Kidney (tissue), 14 donors: Measurements from ENCODE around the gene GRAP2. TPM values are rescaled to one million over a fixed set of nuclear protein-coding genes. Genes with fewer than 3 reads are reported as not detected.
"Not testable (repeated sequence)": the region's sequence is repeated elsewhere in the genome, so short reads cannot be mapped to it uniquely, and the experiment has no call there.

Experiments
- DNase-seq, 5 donors: peaks; one replicate each; pipeline ENCODE4 v3.0.0-alpha.2; 2013 to 2020
- FAIRE-seq: peaks from 2 replicates; lab custom pipeline; 2012; peaks lifted over from hg19 to GRCh38; lab: Jason Lieb, UNC
- H3K27ac ChIP-seq, 2 donors: one replicate each; pipeline ENCODE4 v1.7.0; 2013; ENCODE audit warnings: low read depth in 2 of 2, low read length in 2 of 2, inconsistent platforms in 1 of 2
- H3K27me3 ChIP-seq: one replicate; pipeline ENCODE4 v1.7.1; 2013; ENCODE audit warnings: low read length, inconsistent platforms; ENCODE audit not compliant: control insufficient read depth, insufficient read depth
- H3K36me3 ChIP-seq, 3 donors: one replicate each; pipeline versions ENCODE4 v1.7.0 to v1.7.1; 2013; ENCODE audit warnings: low read length in 3 of 3, control low read depth in 1 of 3, inconsistent platforms in 1 of 3; ENCODE audit not compliant: insufficient read depth in 3 of 3, control insufficient read depth in 2 of 3
- H3K4me1 ChIP-seq, 3 donors: one replicate each; pipeline versions ENCODE4 v1.7.0 to v1.7.1; 2013; ENCODE audit warnings: low read length in 3 of 3, inconsistent platforms in 1 of 3, low read depth in 1 of 3; ENCODE audit not compliant: control insufficient read depth in 2 of 3, insufficient read depth in 2 of 3
- H3K4me3 ChIP-seq, 3 donors: one replicate each; pipeline versions ENCODE4 v1.7.0 to v1.8.1; 2013; ENCODE audit warnings: low read length in 3 of 3, control low read depth in 1 of 3, inconsistent platforms in 1 of 3
- H3K9ac ChIP-seq, 3 donors: one replicate each; pipeline versions ENCODE4 v1.7.0 to v1.7.1; 2013; ENCODE audit warnings: low read length in 3 of 3, control low read depth in 1 of 3, inconsistent platforms in 1 of 3
- H3K9me3 ChIP-seq, 3 donors: one replicate each; pipeline versions ENCODE4 v1.7.0 to v1.7.1; 2013; ENCODE audit warnings: low read length in 3 of 3, control low read depth in 1 of 3, inconsistent platforms in 1 of 3; ENCODE audit not compliant: control insufficient read depth in 2 of 3, insufficient read depth in 1 of 3
- intact Hi-C: fragments of 100-400 bp; cut with DNase I; formaldehyde crosslinking; loops from one replicate; pipeline ENCODE4 v1.11.1; 2022
- polyA plus RNA-seq: library from polyadenylated mRNA; stranded (reverse); fragments of 350-450 nt; fragmentation: Illumina TruSeq; extraction: RNeasy Lipid Tissue Mini Kit (QIAGEN cat#74804); gene quantifications from one replicate; pipeline ENCODE4 v1.2.3, GENCODE V29; 2014; ENCODE audit warnings: low read depth, low replicate concordance; ENCODE audit not compliant: insufficient read depth
- total RNA-seq: library from RNA; stranded (reverse); fragmentation: NEBNext Ultra II Directional; extraction: Animal tissue kit (Norgen Biotek cat#: 25700); gene quantifications from one replicate; pipeline ENCODE4 v1.2.1, GENCODE V29; 2021
- TF ChIP-seq, protein P1 (sequence below): IDR thresholded peaks from 3 replicates; pipeline ENCODE4 v1.5.1; 2012; ENCODE audit warnings: mild to moderate bottlenecking, moderate library complexity, borderline replicate concordance; ENCODE audit not compliant: insufficient read depth; ENCODE audit errors: extremely low read depth
- donor health status: control.
- donor health status: control.
- donor health status: control.
- donor health status: control.
- donor health status: control.
- donor health status: DM: yes; HTN: yes; CAD: no.
- donor health status: Normal renal cell carcinoma (clear cell type).

GRAP2 gene
- total and polyA plus RNA-seq, 2 donors from 2014 or later = 0.73 to 9.7 TPM

DNA sequence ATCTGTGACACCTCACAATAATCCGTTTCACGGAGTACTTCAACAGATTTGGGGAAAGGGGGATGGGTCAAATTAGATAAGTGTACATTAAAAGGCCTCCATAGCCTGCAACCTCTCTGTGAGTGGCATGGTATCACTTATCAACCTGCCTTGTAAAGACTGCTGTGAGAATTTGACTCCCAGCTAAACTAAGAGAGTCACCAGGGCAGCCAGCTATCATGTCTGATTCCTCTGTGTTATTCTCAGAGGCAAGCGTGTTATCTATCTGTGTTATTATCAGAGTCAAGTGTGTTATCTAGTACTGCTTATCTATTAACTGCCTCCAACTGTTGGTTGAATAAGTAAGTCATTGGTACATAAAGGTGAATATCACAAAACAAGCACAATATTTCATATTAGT, 89.8 kb downstream of the GRAP2 start:
- FAIRE-seq = no peak
- intact Hi-C loops = no loop called here
- H3K4me3 ChIP-seq = no peak overlapping the region
- H3K9me3 ChIP-seq = no peaks in the 10 kb centered on the region
- TF ChIP-seq, protein P1, sequence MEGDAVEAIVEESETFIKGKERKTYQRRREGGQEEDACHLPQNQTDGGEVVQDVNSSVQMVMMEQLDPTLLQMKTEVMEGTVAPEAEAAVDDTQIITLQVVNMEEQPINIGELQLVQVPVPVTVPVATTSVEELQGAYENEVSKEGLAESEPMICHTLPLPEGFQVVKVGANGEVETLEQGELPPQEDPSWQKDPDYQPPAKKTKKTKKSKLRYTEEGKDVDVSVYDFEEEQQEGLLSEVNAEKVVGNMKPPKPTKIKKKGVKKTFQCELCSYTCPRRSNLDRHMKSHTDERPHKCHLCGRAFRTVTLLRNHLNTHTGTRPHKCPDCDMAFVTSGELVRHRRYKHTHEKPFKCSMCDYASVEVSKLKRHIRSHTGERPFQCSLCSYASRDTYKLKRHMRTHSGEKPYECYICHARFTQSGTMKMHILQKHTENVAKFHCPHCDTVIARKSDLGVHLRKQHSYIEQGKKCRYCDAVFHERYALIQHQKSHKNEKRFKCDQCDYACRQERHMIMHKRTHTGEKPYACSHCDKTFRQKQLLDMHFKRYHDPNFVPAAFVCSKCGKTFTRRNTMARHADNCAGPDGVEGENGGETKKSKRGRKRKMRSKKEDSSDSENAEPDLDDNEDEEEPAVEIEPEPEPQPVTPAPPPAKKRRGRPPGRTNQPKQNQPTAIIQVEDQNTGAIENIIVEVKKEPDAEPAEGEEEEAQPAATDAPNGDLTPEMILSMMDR = no peak
- peak overlapping the region in 1 of 3 donors; percentile 17 for H3K9ac ChIP-seq
- H3K4me1 ChIP-seq = peaks cover 0 to 7% (median 0%) of the 10 kb centered on the region in 3 donors
- no peaks in the 10 kb centered on the region for H3K36me3 ChIP-seq
- peaks cover 16% of the 10 kb centered on the region for H3K27me3 ChIP-seq
- no peak for DNase-seq
- no peak overlapping the region for H3K27ac ChIP-seq

DNA sequence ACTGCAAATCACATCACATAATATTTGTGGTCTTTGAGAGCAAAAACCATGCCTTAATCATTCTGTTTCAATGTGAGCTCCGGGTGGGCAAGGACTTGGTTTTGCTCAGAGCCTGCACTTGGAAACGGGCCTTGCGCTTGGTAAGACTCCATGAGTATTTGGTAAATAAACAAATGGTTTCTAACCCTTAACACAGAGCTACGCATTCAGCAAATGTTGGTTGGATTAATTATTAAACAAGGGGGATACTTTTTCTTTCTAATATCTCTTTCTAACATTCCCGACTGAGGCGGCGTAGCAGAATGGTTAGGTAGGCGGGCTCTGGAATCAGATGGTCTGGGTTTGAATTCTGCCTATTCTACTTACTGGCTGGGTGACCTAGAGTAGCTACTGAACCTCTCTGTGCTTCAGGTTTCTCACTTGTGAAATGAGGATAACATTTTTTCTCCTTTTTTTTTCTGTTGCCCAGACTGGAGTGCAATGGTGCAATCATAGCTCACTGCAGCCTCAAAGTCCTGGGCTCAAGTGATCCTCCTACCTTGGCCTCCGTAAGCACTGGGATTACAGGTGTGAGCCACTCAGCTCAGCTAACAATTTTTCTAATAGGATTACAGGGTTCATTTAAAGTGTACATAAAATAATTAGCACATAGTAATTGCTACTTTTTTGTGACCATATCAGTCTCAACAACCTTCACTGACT, 90.4 kb downstream of the GRAP2 start:
- TF ChIP-seq, protein P1 = no peak
- no peak for FAIRE-seq
- intact Hi-C loops = no loop called here
- Histone ChIP-seq H3K4me1 (peaks cover 0 to 9% (median 0%) of the 10 kb centered on the region in 3 donors), H3K36me3 (no peaks in the 10 kb centered on the region), H3K27ac (no peak overlapping the region), H3K9ac (peak overlapping the region in 1 of 3 donors; percentile 17), H3K4me3 (no peak overlapping the region), H3K27me3 (peaks cover 16% of the 10 kb centered on the region), H3K9me3 (no peaks in the 10 kb centered on the region)
- DNase-seq = no peak

DNA sequence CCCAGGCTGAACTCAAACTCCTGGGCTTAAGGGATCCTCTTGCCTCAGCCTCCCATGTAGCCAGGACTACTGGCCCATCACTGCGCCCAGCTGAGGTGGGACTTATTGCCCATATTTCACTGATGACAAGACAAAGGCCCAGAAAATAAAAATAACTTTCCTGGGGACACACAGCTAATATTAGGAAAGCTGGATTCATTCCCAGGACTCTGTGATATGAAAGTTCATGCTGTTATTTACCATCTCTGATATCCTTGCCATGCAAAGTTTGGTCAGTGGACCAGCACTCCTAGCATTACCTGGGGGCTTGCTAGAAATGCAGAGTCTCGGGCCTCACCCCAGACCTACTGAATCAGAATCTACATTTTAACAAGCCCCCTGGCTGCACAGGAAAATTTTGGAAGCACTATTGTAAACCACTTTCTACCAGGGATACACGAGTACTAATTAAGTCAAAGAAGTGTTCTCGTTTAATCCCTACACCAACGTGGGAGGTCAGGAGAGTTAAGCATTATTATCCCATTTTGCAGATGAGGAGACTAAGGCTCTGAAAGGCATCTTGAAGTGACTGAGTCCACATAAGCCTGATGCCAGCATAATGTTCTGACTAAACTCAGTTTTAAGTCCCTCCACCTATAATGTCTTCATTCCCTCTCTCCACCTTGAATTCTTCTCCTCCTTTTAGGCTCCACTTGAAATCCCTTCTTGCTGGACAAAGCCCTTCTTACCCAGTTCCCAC, 91.4 kb downstream of the GRAP2 start:
- H3K9ac ChIP-seq = no peak overlapping the region
- no peak overlapping the region for H3K27ac ChIP-seq
- H3K4me3 ChIP-seq = no peak overlapping the region
- peaks cover 0 to 9% (median under 1%) of the 10 kb centered on the region in 3 donors for H3K4me1 ChIP-seq
- TF ChIP-seq, protein P1 = no peak
- H3K36me3 ChIP-seq = no peaks in the 10 kb centered on the region
- no peak for FAIRE-seq
- no peak for DNase-seq
- peaks cover 16% of the 10 kb centered on the region for H3K27me3 ChIP-seq
- no peaks in the 10 kb centered on the region for H3K9me3 ChIP-seq
- intact Hi-C loops = no loop called here

DNA sequence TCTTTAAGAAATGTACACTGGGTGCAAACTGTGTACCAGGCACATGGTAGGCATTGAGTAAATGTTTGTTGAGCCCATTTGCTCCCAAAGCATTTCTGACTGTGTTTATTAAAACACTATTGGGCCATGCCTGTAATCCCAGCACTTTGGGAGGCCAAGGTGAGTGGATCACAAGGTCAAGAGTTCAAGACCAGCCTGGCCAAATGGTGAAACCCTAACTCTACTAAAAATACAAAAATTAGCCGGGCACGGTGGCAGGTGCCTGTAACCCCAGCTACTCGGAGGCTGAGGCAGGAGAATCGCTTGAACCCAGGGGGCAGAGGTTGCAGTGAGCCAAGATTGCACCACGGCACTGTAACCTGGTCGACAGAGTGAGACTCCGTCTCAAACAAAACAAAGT, 92.0 kb downstream of the GRAP2 start:
- H3K4me3 ChIP-seq, H3K27ac ChIP-seq, H3K9ac ChIP-seq, FAIRE-seq, H3K9me3 ChIP-seq, intact Hi-C loops, H3K36me3 ChIP-seq: not testable (repeated sequence)
- H3K27me3 ChIP-seq = peaks cover 16% of the 10 kb centered on the region
- H3K4me1 ChIP-seq = peaks cover 0 to 15% (median 6%) of the 10 kb centered on the region in 3 donors
- DNase-seq = peak in 1 of 5 donors; percentile 5
